GM12878 (cell line): Measurements from ENCODE around the gene GBGT1. TPM values are rescaled to one million over a fixed set of nuclear protein-coding genes. Genes with fewer than 3 reads are reported as not detected.

Source experiments
- ATAC-seq: fragments of 200-7000 bp; cut with Tn5 transposase; 3 replicates; pipeline ENCODE4 v1.9.1; 2020; ENCODE audit warnings: mild to moderate bottlenecking, moderate library complexity
- BruUV-seq: library from RNA; stranded (reverse); fragments of 400-500 nt; replicated peaks from 2 replicates; lab custom pipeline; 2021; lab: Mats Ljungman, UMichigan
- CTCF ChIA-PET: fragments of 300-600 bp; sonication (Branson Sonifier 250); formaldehyde crosslinking; extraction: SDS; loops from one replicate; lab custom pipeline; 2021; ENCODE audit warnings: inconsistent platforms; lab: Yijun Ruan, JAX
- POLR2A ChIA-PET: fragments of 350-600 bp; formaldehyde crosslinking; extraction: SDS; loops from one replicate; lab custom pipeline; 2021; ENCODE audit warnings: inconsistent platforms; lab: Charles Lee
- RAD21 ChIA-PET: fragments of 300-600 bp; sonication (Branson Sonifier 250); formaldehyde crosslinking; loops from one replicate; lab custom pipeline; 2023; ENCODE audit warnings: antibody characterized with exemption; ENCODE audit not compliant: unreplicated experiment; lab: Charles Lee
- SMC1A ChIA-PET: fragments of 300-600 bp; sonication (Branson Sonifier 250); formaldehyde crosslinking; loops from one replicate; lab custom pipeline; 2023; ENCODE audit not compliant: unreplicated experiment, uncharacterized antibody; lab: Charles Lee
- DNase-seq: peaks from one replicate; pipeline ENCODE4 v3.0.0-alpha.2; 2011; ENCODE audit warnings: low read depth, low spot score
- FAIRE-seq: peaks from 3 replicates; lab custom pipeline; 2011; peaks lifted over from hg19 to GRCh38; lab: Jason Lieb, UNC
- H2AFZ ChIP-seq: 2 replicates; pipeline ENCODE4 v1.6.0; 2011; ENCODE audit warnings: low read depth, low read length, control low read depth; ENCODE audit not compliant: control insufficient read depth
- H3K27ac ChIP-seq: 2 replicates; pipeline ENCODE4 v1.5.1; 2011; ENCODE audit warnings: control low read depth; ENCODE audit not compliant: control insufficient read depth, insufficient read depth
- H3K27me3 ChIP-seq, 2 experiments: replicated peaks in 1 of 2; 2 replicates each; pipeline versions ENCODE4 v1.6.0 to v1.6.1; 2011; ENCODE audit warnings: low read length in 1 of 2; ENCODE audit not compliant: control insufficient read depth in 2 of 2, insufficient read depth in 2 of 2
- H3K36me3 ChIP-seq, 2 experiments: 2 replicates each; pipeline ENCODE4 v1.5.1; 2011; ENCODE audit warnings: low read length in 1 of 2; ENCODE audit not compliant: control insufficient read depth in 2 of 2, insufficient read depth in 2 of 2
- H3K4me1 ChIP-seq: 2 replicates; pipeline ENCODE4 v1.6.1; 2011; ENCODE audit warnings: mild to moderate bottlenecking, low read length, moderate library complexity, mixed read lengths; ENCODE audit not compliant: control insufficient read depth, insufficient read depth
- H3K4me2 ChIP-seq: 2 replicates; pipeline ENCODE4 v1.6.0; 2011; ENCODE audit warnings: control low read depth; ENCODE audit not compliant: control insufficient read depth, insufficient read depth
- H3K4me3 ChIP-seq: fragments of 200-600 bp; sonication (generic); 2 replicates; pipeline ENCODE4 v1.5.1; 2016
- H3K79me2 ChIP-seq: 2 replicates; pipeline ENCODE4 v1.6.0; 2011; ENCODE audit warnings: low read length; ENCODE audit not compliant: control insufficient read depth, insufficient read depth
- H3K9ac ChIP-seq: 2 replicates; pipeline ENCODE4 v1.8.0; 2011; ENCODE audit warnings: low read length, control low read depth, mixed read lengths; ENCODE audit not compliant: control insufficient read depth, insufficient read depth
- H3K9me3 ChIP-seq: replicated peaks from 3 replicates; pipeline ENCODE4 v1.5.1; 2011; ENCODE audit warnings: mild to moderate bottlenecking, low read length; ENCODE audit not compliant: control insufficient read depth, insufficient read depth
- H4K20me1 ChIP-seq: 2 replicates; pipeline ENCODE4 v1.6.0; 2011; ENCODE audit not compliant: control insufficient read depth, insufficient read depth
- HDGF ChIP-seq: fragments of 450-650 bp; IDR thresholded peaks from 2 replicates; pipeline ENCODE4 v1.6.1; 2016; ENCODE audit warnings: antibody characterized with exemption
- LARP7 ChIP-seq: fragments of 450-650 bp; IDR thresholded peaks from 2 replicates; pipeline ENCODE4 v1.6.1; 2017; ENCODE audit warnings: mild to moderate bottlenecking
- MTA3 ChIP-seq: IDR thresholded peaks from 2 replicates; pipeline ENCODE4 v1.6.1; 2012; ENCODE audit warnings: low read length, inconsistent platforms, borderline replicate concordance
- NR2C1 ChIP-seq: fragments of 450-650 bp; IDR thresholded peaks from 2 replicates; pipeline ENCODE4 v1.6.1; 2017; ENCODE audit warnings: antibody characterized with exemption, mild to moderate bottlenecking, moderate library complexity
- SPI1 ChIP-seq: IDR thresholded peaks from 2 replicates; pipeline ENCODE4 v1.6.1; 2011; ENCODE audit warnings: low read depth, mild to moderate bottlenecking, low read length, moderate library complexity, borderline replicate concordance; ENCODE audit not compliant: insufficient read depth
- STAT1 ChIP-seq: fragments of 450-650 bp; conservative IDR thresholded peaks from 2 replicates; pipeline ENCODE4 v1.6.1; 2014; ENCODE audit warnings: antibody characterized with exemption, mild to moderate bottlenecking
- TCF7 ChIP-seq: IDR thresholded peaks from 2 replicates; pipeline ENCODE4 v1.6.1; 2014; ENCODE audit warnings: antibody characterized with exemption, borderline replicate concordance
- YBX1 ChIP-seq: fragments of 450-650 bp; IDR thresholded peaks from 2 replicates; pipeline ENCODE4 v1.6.1; 2016; ENCODE audit warnings: antibody characterized with exemption
- WGBS: methylation state at CpG from one replicate; pipeline ENCODE4 v1.1.6; 2016; ENCODE audit warnings: low lambda C conversion rate; ENCODE audit not compliant: insufficient replicate concordance, insufficient coverage; ENCODE audit errors: missing lambda C conversion rate; 5-methylcytosine and 5-hydroxymethylcytosine counted together
- in situ Hi-C: fragments of 300-500 bp; cut with MboI; formaldehyde crosslinking; loops from 9 replicates; pipeline ENCODE4 v1.14.3; 2018; ENCODE audit warnings: mixed read lengths
- intact Hi-C: fragments of 100-400 bp; cut with micrococcal nuclease; formaldehyde crosslinking; loops from one replicate; pipeline ENCODE4 v1.14.2; 2022; ENCODE audit not compliant: unreplicated experiment
- polyA plus RNA-seq, 11 experiments: library from polyadenylated mRNA; depleted of rRNA in 4 of 11; unstranded in 6 of 11; stranded (reverse) in 5 of 11; fragments of >200 nt; fragmentation: Nextera tagmentation in 4 of 11; fragmentation: Illumina TruSeq in 1 of 11; extraction: Ambion mirVana in 4 of 11; extraction: Trizol in 1 of 11; gene quantifications; 1 replicate in 1 of 11; 2 replicates in 10 of 11; pipeline versions ENCODE4 v1.2.1 to v1.2.3, GENCODE V29; 2011 to 2016; ENCODE audit warnings: inconsistent platforms in 2 of 11, missing spikeins in 2 of 11, low read depth in 1 of 11
- total RNA-seq, 4 experiments: library from RNA; depleted of rRNA in 3 of 4; stranded (reverse); fragments of >200 nt in 3 of 4; fragmentation: Illumina TruSeq in 1 of 4; extraction: Trizol in 1 of 4; gene quantifications; 2 replicates each; pipeline versions ENCODE4 v1.2.1 to v1.2.3, GENCODE V29; 2013 to 2021
- TF ChIP-seq, protein P1 (sequence below): fragments of 450-650 bp; IDR thresholded peaks from 2 replicates; pipeline ENCODE4 v1.6.1; 2017; ENCODE audit warnings: antibody characterized with exemption, mild to moderate bottlenecking, moderate library complexity
- TF ChIP-seq, protein P2 (sequence below): IDR thresholded peaks from 2 replicates; pipeline ENCODE4 v1.6.1; 2012; ENCODE audit warnings: low read depth, low read length, improper control_type of control experiment
- TF ChIP-seq, protein P3 (sequence below): fragments of 450-650 bp; formaldehyde crosslinking; IDR thresholded peaks from 2 replicates; pipeline ENCODE4 v1.4.0; 2020; ENCODE audit warnings: mild to moderate bottlenecking, moderate library complexity

The GBGT1 gene
- total and polyA plus RNA-seq, 10 of the 15 experiments (the other 5 are each of a cell fraction or from before 2014, with no cell fraction given): 0.08 to 1.9 (median 0.49) TPM

DNA sequence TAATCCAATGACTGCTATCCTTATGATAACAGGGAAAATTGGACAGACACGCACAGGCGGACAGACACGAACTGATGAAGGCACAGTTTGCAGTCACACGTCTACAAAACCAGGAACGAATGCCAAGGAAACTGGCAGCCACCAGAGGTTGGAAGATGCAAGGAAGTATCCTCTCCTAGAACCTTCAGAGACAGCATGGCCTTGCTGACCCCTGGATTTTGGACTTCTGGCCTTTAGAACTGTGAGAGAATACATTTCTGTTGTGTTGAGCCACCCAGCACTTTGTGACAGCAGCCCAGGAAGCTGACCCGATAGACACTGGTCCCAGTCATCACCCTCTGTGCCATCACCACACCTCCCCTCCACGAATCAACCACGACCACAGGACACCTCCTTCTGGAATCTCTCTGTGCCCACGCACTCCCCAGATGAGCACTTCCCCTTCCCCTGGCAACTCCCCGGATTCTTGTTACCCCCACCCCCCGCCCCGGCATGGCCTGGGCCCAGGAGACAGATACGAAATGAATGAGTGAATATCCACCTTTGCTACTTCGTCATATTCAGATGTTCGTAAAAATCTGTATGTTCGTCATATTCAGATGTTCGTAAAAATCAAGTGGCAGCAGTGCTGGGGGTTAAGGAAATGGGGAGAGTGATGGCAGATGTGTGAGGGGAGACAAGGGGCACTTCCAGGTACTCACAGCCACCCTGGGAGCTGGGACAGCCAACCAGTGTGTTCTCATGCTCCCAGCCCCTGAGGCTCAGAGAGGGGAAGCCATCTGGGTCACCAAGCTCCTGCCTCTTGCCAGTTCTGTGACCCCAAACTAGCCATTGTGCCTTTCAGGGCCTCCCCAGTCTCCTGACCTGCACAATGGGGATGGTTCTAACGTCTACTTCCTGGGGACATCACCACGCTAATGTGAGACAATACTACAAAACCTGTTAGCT, 18.5 kb downstream of the GBGT1 start:
- Histone ChIP-seq H3K36me3 (no peaks in the 10 kb centered on the region), H3K27me3 (no peaks in the 10 kb centered on the region), H3K9me3 (no peaks in the 10 kb centered on the region), H3K4me2 (peak overlapping the region; percentile 70), H3K27ac (no peak overlapping the region), H3K4me1 (peaks cover 48% of the 10 kb centered on the region), H3K79me2 (peaks cover 74% of the 10 kb centered on the region), H4K20me1 (no peaks in the 10 kb centered on the region), H2AFZ (no peak overlapping the region), H3K4me3 (no peak overlapping the region), H3K9ac (peak overlapping the region; percentile 24; the same call in 1 of the 2 replicates)
- ChIA-PET POLR2A (interaction anchor here (0.5 to 4.9 kb wide), 9 partner anchors 11 to 283 kb away, joined by 3 to 66 read pairs (median 6); partner anchors contain the start of genes MED22 and RPL7A), SMC1A (interaction anchor here (0.7 to 6.0 kb wide), 15 partner anchors 12 to 199 kb away, joined by 3 to 48 read pairs (median 7); no protein-coding TSS in a partner anchor), CTCF (interaction anchor here (0.6 to 8.7 kb wide), 28 partner anchors 8 to 227 kb away, joined by 3 to 401 read pairs (median 6); partner anchors contain the start of genes GFI1B, GTF3C5 and RALGDS), RAD21 (interaction anchor here (0.9 to 8.2 kb wide), 16 partner anchors 10 to 123 kb away, joined by 3 to 219 read pairs (median 7); partner anchors contain the start of genes GTF3C5 and RALGDS)
- TF ChIP-seq, protein P1, sequence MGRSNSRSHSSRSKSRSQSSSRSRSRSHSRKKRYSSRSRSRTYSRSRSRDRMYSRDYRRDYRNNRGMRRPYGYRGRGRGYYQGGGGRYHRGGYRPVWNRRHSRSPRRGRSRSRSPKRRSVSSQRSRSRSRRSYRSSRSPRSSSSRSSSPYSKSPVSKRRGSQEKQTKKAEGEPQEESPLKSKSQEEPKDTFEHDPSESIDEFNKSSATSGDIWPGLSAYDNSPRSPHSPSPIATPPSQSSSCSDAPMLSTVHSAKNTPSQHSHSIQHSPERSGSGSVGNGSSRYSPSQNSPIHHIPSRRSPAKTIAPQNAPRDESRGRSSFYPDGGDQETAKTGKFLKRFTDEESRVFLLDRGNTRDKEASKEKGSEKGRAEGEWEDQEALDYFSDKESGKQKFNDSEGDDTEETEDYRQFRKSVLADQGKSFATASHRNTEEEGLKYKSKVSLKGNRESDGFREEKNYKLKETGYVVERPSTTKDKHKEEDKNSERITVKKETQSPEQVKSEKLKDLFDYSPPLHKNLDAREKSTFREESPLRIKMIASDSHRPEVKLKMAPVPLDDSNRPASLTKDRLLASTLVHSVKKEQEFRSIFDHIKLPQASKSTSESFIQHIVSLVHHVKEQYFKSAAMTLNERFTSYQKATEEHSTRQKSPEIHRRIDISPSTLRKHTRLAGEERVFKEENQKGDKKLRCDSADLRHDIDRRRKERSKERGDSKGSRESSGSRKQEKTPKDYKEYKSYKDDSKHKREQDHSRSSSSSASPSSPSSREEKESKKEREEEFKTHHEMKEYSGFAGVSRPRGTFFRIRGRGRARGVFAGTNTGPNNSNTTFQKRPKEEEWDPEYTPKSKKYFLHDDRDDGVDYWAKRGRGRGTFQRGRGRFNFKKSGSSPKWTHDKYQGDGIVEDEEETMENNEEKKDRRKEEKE: no peak
- TF ChIP-seq SPI1 (no peak), YBX1 (no peak), HDGF (no peak), STAT1 (no peak), MTA3 (no peak), LARP7 (no peak), TCF7 (no peak), NR2C1 (no peak)
- TF ChIP-seq, protein P2, sequence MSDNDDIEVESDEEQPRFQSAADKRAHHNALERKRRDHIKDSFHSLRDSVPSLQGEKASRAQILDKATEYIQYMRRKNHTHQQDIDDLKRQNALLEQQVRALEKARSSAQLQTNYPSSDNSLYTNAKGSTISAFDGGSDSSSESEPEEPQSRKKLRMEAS: no peak
- TF ChIP-seq, protein P3, sequence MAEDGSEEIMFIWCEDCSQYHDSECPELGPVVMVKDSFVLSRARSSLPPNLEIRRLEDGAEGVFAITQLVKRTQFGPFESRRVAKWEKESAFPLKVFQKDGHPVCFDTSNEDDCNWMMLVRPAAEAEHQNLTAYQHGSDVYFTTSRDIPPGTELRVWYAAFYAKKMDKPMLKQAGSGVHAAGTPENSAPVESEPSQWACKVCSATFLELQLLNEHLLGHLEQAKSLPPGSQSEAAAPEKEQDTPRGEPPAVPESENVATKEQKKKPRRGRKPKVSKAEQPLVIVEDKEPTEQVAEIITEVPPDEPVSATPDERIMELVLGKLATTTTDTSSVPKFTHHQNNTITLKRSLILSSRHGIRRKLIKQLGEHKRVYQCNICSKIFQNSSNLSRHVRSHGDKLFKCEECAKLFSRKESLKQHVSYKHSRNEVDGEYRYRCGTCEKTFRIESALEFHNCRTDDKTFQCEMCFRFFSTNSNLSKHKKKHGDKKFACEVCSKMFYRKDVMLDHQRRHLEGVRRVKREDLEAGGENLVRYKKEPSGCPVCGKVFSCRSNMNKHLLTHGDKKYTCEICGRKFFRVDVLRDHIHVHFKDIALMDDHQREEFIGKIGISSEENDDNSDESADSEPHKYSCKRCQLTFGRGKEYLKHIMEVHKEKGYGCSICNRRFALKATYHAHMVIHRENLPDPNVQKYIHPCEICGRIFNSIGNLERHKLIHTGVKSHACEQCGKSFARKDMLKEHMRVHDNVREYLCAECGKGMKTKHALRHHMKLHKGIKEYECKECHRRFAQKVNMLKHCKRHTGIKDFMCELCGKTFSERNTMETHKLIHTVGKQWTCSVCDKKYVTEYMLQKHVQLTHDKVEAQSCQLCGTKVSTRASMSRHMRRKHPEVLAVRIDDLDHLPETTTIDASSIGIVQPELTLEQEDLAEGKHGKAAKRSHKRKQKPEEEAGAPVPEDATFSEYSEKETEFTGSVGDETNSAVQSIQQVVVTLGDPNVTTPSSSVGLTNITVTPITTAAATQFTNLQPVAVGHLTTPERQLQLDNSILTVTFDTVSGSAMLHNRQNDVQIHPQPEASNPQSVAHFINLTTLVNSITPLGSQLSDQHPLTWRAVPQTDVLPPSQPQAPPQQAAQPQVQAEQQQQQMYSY (CRISPR knock-in tag): no peak
- no peak for ATAC-seq
- DNase-seq: no peak
- WGBS: 52% methylated on average over 19 of the region's 19 CpGs
- in situ Hi-C loops (loop anchor here (5.0 to 25.0 kb wide), 2 partner anchors 38 to 1883 kb away; no protein-coding TSS in a partner anchor), intact Hi-C loops (loop anchor here (1.0 to 5.0 kb wide), 3 partner anchors 30 to 123 kb away; no protein-coding TSS in a partner anchor)
- FAIRE-seq: peak; percentile 18
- BruUV-seq: TSS peak; percentile 41
